Bronchial epithelial cell (primary cell): Measurements from ENCODE around the gene VAV2. TPM values are rescaled to one million over a fixed set of nuclear protein-coding genes. Genes with fewer than 3 reads are reported as not detected.

Source experiments
- DNase-seq: peaks from one replicate; pipeline ENCODE4 v3.0.0-alpha.2; 2010; ENCODE audit warnings: low read depth
- FAIRE-seq: peaks from 2 replicates; lab custom pipeline; 2011; peaks lifted over from hg19 to GRCh38; lab: Jason Lieb, UNC
- H3K27me3 ChIP-seq: 2 replicates; pipeline ENCODE4 v1.5.1; 2011; ENCODE audit warnings: low read length; ENCODE audit not compliant: control insufficient read depth, insufficient read depth
- H3K36me3 ChIP-seq: 2 replicates; pipeline ENCODE4 v1.5.1; 2011; ENCODE audit warnings: low read length; ENCODE audit not compliant: control insufficient read depth, insufficient read depth
- H3K4me3 ChIP-seq: 2 replicates; pipeline ENCODE4 v1.5.1; 2011; ENCODE audit warnings: mild to moderate bottlenecking, low read depth, low read length, control low read depth
- total RNA-seq: library from RNA; depleted of rRNA; stranded (reverse); fragments of >200 nt; gene quantifications from 2 replicates; pipeline ENCODE4 v1.2.1, GENCODE V29; 2014
- TF ChIP-seq, protein P1 (sequence below): IDR thresholded peaks from 2 replicates; pipeline ENCODE4 v1.5.1; 2011; ENCODE audit warnings: mild to moderate bottlenecking, moderate library complexity, low read length, control low read depth, inconsistent platforms; ENCODE audit not compliant: insufficient read depth, severe bottlenecking

VAV2 gene
- total RNA-seq, 1 donor from 2014 or later = 46.6 TPM

DNA sequence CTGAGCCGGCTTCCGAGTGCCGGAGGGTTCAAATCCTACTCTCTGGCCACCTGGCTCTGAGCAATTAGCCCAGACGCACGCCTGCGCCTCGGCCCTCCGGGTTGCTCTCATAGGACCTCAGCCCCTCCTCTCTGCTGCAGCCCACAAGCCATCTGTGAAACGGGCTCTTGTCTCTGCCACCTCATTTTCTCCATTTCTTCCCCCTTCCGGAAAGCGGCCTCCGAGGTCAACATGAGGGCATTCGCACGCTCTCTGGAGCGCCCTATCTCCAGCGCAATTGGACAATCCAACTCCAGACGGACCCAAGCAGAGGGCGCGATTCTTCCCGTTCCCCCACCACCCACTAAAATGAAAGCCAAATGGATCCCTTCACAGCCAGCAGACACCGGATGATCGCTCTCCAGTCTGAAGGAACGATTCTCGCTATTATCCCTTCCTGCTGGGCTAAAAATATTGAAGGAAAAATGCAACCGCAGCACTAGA is 41.5 kb downstream of the VAV2 start:
- Histone ChIP-seq H3K4me3 (no peak overlapping the region), H3K27me3 (no peaks in the 10 kb centered on the region), H3K36me3 (peaks cover 13% of the 10 kb centered on the region)
- FAIRE-seq = no peak
- TF ChIP-seq, protein P1, sequence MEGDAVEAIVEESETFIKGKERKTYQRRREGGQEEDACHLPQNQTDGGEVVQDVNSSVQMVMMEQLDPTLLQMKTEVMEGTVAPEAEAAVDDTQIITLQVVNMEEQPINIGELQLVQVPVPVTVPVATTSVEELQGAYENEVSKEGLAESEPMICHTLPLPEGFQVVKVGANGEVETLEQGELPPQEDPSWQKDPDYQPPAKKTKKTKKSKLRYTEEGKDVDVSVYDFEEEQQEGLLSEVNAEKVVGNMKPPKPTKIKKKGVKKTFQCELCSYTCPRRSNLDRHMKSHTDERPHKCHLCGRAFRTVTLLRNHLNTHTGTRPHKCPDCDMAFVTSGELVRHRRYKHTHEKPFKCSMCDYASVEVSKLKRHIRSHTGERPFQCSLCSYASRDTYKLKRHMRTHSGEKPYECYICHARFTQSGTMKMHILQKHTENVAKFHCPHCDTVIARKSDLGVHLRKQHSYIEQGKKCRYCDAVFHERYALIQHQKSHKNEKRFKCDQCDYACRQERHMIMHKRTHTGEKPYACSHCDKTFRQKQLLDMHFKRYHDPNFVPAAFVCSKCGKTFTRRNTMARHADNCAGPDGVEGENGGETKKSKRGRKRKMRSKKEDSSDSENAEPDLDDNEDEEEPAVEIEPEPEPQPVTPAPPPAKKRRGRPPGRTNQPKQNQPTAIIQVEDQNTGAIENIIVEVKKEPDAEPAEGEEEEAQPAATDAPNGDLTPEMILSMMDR = no peak
- no peak for DNase-seq

- FAIRE-seq (no peak), DNase-seq (no peak)
- H3K36me3 ChIP-seq = peaks cover 13% of the 10 kb centered on the region
- no peaks in the 10 kb centered on the region for H3K27me3 ChIP-seq
- TF ChIP-seq, protein P1 = no peak
- H3K4me3 ChIP-seq = no peak overlapping the region
Measured at GRCh38 chr9:133950192-133950591, 41.9 kb downstream of the VAV2 start.

DNA sequence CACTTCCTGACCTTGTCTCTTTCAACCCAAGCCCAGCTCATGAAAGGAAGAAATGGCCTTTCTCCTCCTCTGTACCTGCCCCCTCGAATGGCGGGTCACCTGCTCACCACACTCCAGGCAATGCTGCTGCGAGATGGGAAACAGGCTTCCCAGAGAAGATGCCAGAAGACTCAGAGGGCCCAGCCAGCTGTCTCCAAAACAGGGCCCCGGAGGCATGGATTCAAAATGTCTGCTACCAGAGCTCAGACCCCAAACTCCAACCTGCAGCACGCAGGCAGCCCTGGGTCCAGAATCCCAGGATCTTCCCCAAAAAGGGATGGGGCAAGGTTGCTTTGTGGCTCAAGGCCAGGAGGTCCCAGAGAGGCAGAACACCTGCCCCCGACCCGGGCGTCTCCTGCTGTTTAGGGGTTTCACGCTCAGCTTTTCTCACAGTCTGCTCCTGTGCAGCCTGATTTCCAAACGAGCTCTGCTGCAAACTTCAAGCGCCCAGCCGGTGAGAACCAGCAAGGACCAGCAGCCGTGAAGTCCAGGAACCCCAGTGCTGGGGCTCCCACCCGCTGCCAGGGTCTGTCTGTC is 42.5 kb downstream of the VAV2 start:
- Histone ChIP-seq H3K4me3 (no peak overlapping the region), H3K36me3 (peaks cover 11% of the 10 kb centered on the region), H3K27me3 (no peaks in the 10 kb centered on the region)
- no peak for FAIRE-seq
- no peak for DNase-seq
- TF ChIP-seq, protein P1 = no peak

- DNase-seq (peak; percentile 10), FAIRE-seq (peak; percentile 52)
- H3K4me3 ChIP-seq = no peak overlapping the region
- TF ChIP-seq, protein P1 = no peak
- no peaks in the 10 kb centered on the region for H3K27me3 ChIP-seq
- H3K36me3 ChIP-seq = peaks cover 10% of the 10 kb centered on the region
Measured at GRCh38 chr9:133948561-133949485, 43.3 kb downstream of the VAV2 start.

DNA sequence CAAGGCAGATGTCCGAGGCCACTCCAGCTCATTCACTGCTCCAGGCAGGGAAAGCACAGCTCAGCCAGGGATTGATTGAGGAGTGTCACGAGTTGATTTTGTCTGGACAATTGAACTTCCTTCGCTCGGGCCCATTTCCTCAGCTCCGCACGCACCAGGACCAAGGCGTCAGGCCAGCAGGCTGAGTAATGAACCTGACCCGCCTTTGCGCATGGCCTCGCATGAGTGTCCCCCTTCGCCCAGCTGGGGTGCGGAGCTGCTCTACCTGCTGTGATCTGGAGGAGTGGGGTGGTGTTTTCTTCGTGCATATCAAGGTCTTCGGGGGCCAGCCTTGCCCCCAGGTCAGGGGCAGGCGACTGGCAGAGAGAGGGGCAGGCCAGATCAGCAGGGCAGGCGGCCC is 44.0 kb downstream of the VAV2 start:
- DNase-seq = no peak
- no peak for FAIRE-seq
- TF ChIP-seq, protein P1 = no peak
- Histone ChIP-seq H3K27me3 (no peaks in the 10 kb centered on the region), H3K4me3 (no peak overlapping the region), H3K36me3 (peaks cover 10% of the 10 kb centered on the region)
